Hindlimb muscle (tissue), 1 donor: ENCODE measurements around the gene PRDM15. TPM values are rescaled to one million over a fixed set of nuclear protein-coding genes. Genes with fewer than 3 reads are reported as not detected.

Experiments
- DNase-seq: peaks from one replicate; pipeline ENCODE4 v3.0.0-alpha.2; 2013
- polyA plus RNA-seq: library from polyadenylated mRNA; unstranded; fragments of 120-200 nt; gene quantifications from one replicate; pipeline ENCODE4 v1.2.1, GENCODE V29; 2013; ENCODE audit not compliant: insufficient read length

Gene PRDM15
- polyA plus RNA-seq, 1 donor: 4.5 TPM

GRCh38 chr21:41859297-41859980, 19.7 kb downstream of the PRDM15 start:
- DNase-seq: no peak

GRCh38 chr21:41858466-41859296, 20.5 kb downstream of the PRDM15 start:
- DNase-seq: no peak

GRCh38 chr21:41857771-41858300, 21.3 kb downstream of the PRDM15 start:
- no peak for DNase-seq

- DNase-seq: no peak
These were observed 22.6 kb downstream of the PRDM15 start for GRCh38 chr21:41856572-41856971.

GRCh38 chr21:41854426-41854995, 24.6 kb downstream of the PRDM15 start:
- no peak for DNase-seq

GRCh38 chr21:41852929-41853320, 26.2 kb downstream of the PRDM15 start:
- no peak for DNase-seq

GRCh38 chr21:41852151-41852928, 26.8 kb downstream of the PRDM15 start:
- no peak for DNase-seq

GRCh38 chr21:41851090-41851790, 27.9 kb downstream of the PRDM15 start:
- no peak for DNase-seq

GRCh38 chr21:41850085-41850484, 29.1 kb downstream of the PRDM15 start:
- DNase-seq: no peak

- no peak for DNase-seq
These were observed 30.1 kb downstream of the PRDM15 start for GRCh38 chr21:41848958-41849580.

- no peak for DNase-seq
These were observed 30.6 kb downstream of the PRDM15 start for GRCh38 chr21:41848533-41848932.

GRCh38 chr21:41847066-41847804, 31.9 kb downstream of the PRDM15 start:
- DNase-seq: no peak

- DNase-seq: no peak
These were observed 32.6 kb downstream of the PRDM15 start for GRCh38 chr21:41846536-41846935.

GRCh38 chr21:41846033-41846317, 33.2 kb downstream of the PRDM15 start:
- DNase-seq: no peak

- DNase-seq: no peak
These were observed 33.7 kb downstream of the PRDM15 start for GRCh38 chr21:41845310-41846032.

GRCh38 chr21:41843584-41843983, 35.6 kb downstream of the PRDM15 start:
- no peak for DNase-seq

GRCh38 chr21:41840880-41841279, 38.3 kb downstream of the PRDM15 start:
- DNase-seq: no peak

GRCh38 chr21:41839387-41840000, 39.6 kb downstream of the PRDM15 start:
- DNase-seq: no peak

GRCh38 chr21:41837756-41838297, 41.3 kb downstream of the PRDM15 start:
- DNase-seq: no peak
